IMR-90 (cell line): Measurements from ENCODE around the gene PLA2G2D. TPM values are rescaled to one million over a fixed set of nuclear protein-coding genes. Genes with fewer than 3 reads are reported as not detected.

Source experiments
- ATAC-seq: fragments of 200-7000 bp; cut with Tn5 transposase; 2 replicates; pipeline ENCODE4 v1.9.1; 2020; ENCODE audit warnings: low read depth, mild to moderate bottlenecking, moderate library complexity
- BruUV-seq: library from RNA; stranded (reverse); fragments of 400-500 nt; replicated peaks from 2 replicates; lab custom pipeline; 2021; lab: Mats Ljungman, UMichigan
- CTCF ChIA-PET: fragments of 300-600 bp; formaldehyde crosslinking; extraction: SDS; loops from one replicate; lab custom pipeline; 2021; ENCODE audit warnings: antibody characterized with exemption; lab: Yijun Ruan, JAX
- POLR2A ChIA-PET: fragments of 300-600 bp; sonication (Branson Sonifier 250); formaldehyde crosslinking; loops from one replicate; lab custom pipeline; 2022; ENCODE audit warnings: antibody characterized with exemption; ENCODE audit not compliant: unreplicated experiment; lab: Charles Lee
- DNase-seq: peaks from one replicate; pipeline ENCODE4 v3.0.0; 2013
- H2AFZ ChIP-seq: replicated peaks from 2 replicates; pipeline ENCODE3; 2013; ENCODE audit warnings: low read length, mild to moderate bottlenecking; ENCODE audit not compliant: poor library complexity
- H2AK5ac ChIP-seq: 2 replicates; pipeline ENCODE4 v1.6.1; 2013; ENCODE audit warnings: low read depth, low read length, inconsistent platforms
- H2AK9ac ChIP-seq: replicated peaks from 2 replicates; pipeline ENCODE3; 2013; ENCODE audit warnings: mild to moderate bottlenecking, low read depth, low read length, moderate library complexity; ENCODE audit not compliant: poor library complexity
- H2BK120ac ChIP-seq: 2 replicates; pipeline ENCODE4 v1.6.1; 2013; ENCODE audit warnings: low read depth, low read length, inconsistent platforms
- H2BK15ac ChIP-seq: 3 replicates; pipeline ENCODE4 v1.6.1; 2013; ENCODE audit warnings: low read depth, low read length, inconsistent platforms
- H2BK20ac ChIP-seq: 2 replicates; pipeline ENCODE4 v1.6.1; 2013; ENCODE audit warnings: low read depth, mild to moderate bottlenecking, inconsistent platforms, low read length, moderate library complexity
- H2BK5ac ChIP-seq: 2 replicates; pipeline ENCODE4 v1.6.1; 2013; ENCODE audit warnings: mild to moderate bottlenecking, low read depth, low read length, inconsistent platforms; ENCODE audit not compliant: poor library complexity, severe bottlenecking
- H3K14ac ChIP-seq: replicated peaks from 2 replicates; pipeline ENCODE4 v1.6.1; 2013; ENCODE audit warnings: low read depth, low read length, inconsistent platforms
- H3K18ac ChIP-seq: 2 replicates; pipeline ENCODE4 v1.6.1; 2013; ENCODE audit warnings: low read depth, low read length, control low read depth
- H3K23ac ChIP-seq: 2 replicates; pipeline ENCODE4 v1.6.1; 2013; ENCODE audit warnings: low read depth, low read length, inconsistent platforms
- H3K27ac ChIP-seq: 2 replicates; pipeline ENCODE4 v1.5.1; 2013; ENCODE audit warnings: mild to moderate bottlenecking, control low read depth, low read length; ENCODE audit not compliant: insufficient read depth
- H3K27me3 ChIP-seq: 2 replicates; pipeline ENCODE4 v1.6.1; 2013; ENCODE audit warnings: low read length; ENCODE audit not compliant: control insufficient read depth, insufficient read depth
- H3K36me3 ChIP-seq: 2 replicates; pipeline ENCODE4 v1.6.1; 2013; ENCODE audit warnings: low read length, mixed read lengths; ENCODE audit not compliant: control insufficient read depth, insufficient read depth
- H3K4ac ChIP-seq: 2 replicates; pipeline ENCODE4 v1.6.1; 2013; ENCODE audit warnings: low read depth, low read length, inconsistent platforms
- H3K4me1 ChIP-seq: 2 replicates; pipeline ENCODE4 v1.6.1; 2013; ENCODE audit warnings: low read length, mixed read lengths; ENCODE audit not compliant: control insufficient read depth, insufficient read depth
- H3K4me2 ChIP-seq: 2 replicates; pipeline ENCODE4 v1.6.1; 2013; ENCODE audit warnings: low read depth, mild to moderate bottlenecking, control low read depth, low read length, moderate library complexity
- H3K4me3 ChIP-seq: 2 replicates; pipeline ENCODE4 v1.5.1; 2013; ENCODE audit warnings: low read depth, mild to moderate bottlenecking, control low read depth, low read length, moderate library complexity; ENCODE audit not compliant: insufficient read depth
- H3K56ac ChIP-seq: 2 replicates; pipeline ENCODE4 v1.6.1; 2013; ENCODE audit warnings: low read length, inconsistent platforms; ENCODE audit not compliant: insufficient read depth; ENCODE audit errors: extremely low read depth
- H3K79me1 ChIP-seq, 2 experiments: 2 replicates each; pipeline ENCODE4 v1.6.1; 2013; ENCODE audit warnings: low read length in 2 of 2, inconsistent platforms in 1 of 2, low read depth in 1 of 2
- H3K9ac ChIP-seq: 2 replicates; pipeline ENCODE4 v1.6.1; 2013; ENCODE audit warnings: low read depth, low read length, control low read depth
- H3K9me1 ChIP-seq: 2 replicates; pipeline ENCODE4 v1.6.1; 2013; ENCODE audit warnings: low read length, inconsistent platforms; ENCODE audit not compliant: insufficient read depth
- H3K9me3 ChIP-seq: 2 replicates; pipeline ENCODE4 v1.6.1; 2013; ENCODE audit warnings: low read length; ENCODE audit not compliant: control insufficient read depth, insufficient read depth
- H4K20me1 ChIP-seq: 2 replicates; pipeline ENCODE4 v1.6.1; 2013; ENCODE audit warnings: low read length, inconsistent platforms; ENCODE audit not compliant: insufficient read depth
- H4K5ac ChIP-seq: 2 replicates; pipeline ENCODE4 v1.6.1; 2013; ENCODE audit warnings: mild to moderate bottlenecking, low read depth, low read length, control low read depth
- H4K8ac ChIP-seq, 2 experiments: 2 replicates each; pipeline ENCODE4 v1.6.1; 2013; ENCODE audit warnings: low read depth in 2 of 2, low read length in 2 of 2, control low read depth in 1 of 2, inconsistent platforms in 1 of 2
- H4K91ac ChIP-seq: 2 replicates; pipeline ENCODE4 v1.6.1; 2013; ENCODE audit warnings: low read depth, low read length, inconsistent platforms; ENCODE audit not compliant: insufficient read depth
- CTCF ChIP-seq: conservative IDR thresholded peaks from 2 replicates; pipeline ENCODE4 v1.5.1; 2012; ENCODE audit warnings: mild to moderate bottlenecking, low read depth, low read length, improper control_type of control experiment
- MXI1 ChIP-seq: IDR thresholded peaks from 2 replicates; pipeline ENCODE4 v1.6.1; 2012; ENCODE audit warnings: low read depth, mild to moderate bottlenecking, low read length, moderate library complexity, borderline replicate concordance
- RAD21 ChIP-seq: IDR thresholded peaks from 2 replicates; pipeline ENCODE4 v1.6.1; 2012; ENCODE audit warnings: low read length, improper control_type of control experiment
- SMC3 ChIP-seq: fragments of 150-350 bp; IDR thresholded peaks from 2 replicates; pipeline ENCODE4 v1.6.1; 2016; ENCODE audit warnings: low read depth, mild to moderate bottlenecking, antibody characterized with exemption, low read length, moderate library complexity
- WGBS, 2 experiments: methylation state at CpG; one replicate each; pipeline versions ENCODE4 v1.1.5 to v1.1.7; 2013; ENCODE audit warnings: missing lambda C conversion rate in 2 of 2; ENCODE audit not compliant: insufficient read length in 1 of 2; ENCODE audit errors: extremely low coverage in 2 of 2; 5-methylcytosine and 5-hydroxymethylcytosine counted together
- dilution Hi-C: fragments of 300-500 bp; cut with HindIII; formaldehyde crosslinking; loops from one replicate; pipeline ENCODE4 v1.14.3; 2018; ENCODE audit warnings: low sequenced_read_pairs; ENCODE audit not compliant: unreplicated experiment
- in situ Hi-C: fragments of 300-500 bp; cut with MboI; formaldehyde crosslinking; loops from 3 replicates; pipeline ENCODE4 v1.14.3; 2019; ENCODE audit warnings: low sequenced_read_pairs, inconsistent platforms, mixed read lengths
- intact Hi-C: fragments of 100-400 bp; cut with micrococcal nuclease; formaldehyde crosslinking; loops from 2 replicates; pipeline ENCODE4 v1.10.0; 2022
- polyA plus RNA-seq, 3 experiments: library from polyadenylated mRNA; depleted of rRNA; stranded (reverse); fragments of >200 nt; gene quantifications; 2 replicates each; pipeline ENCODE4 v1.2.3, GENCODE V29; 2012; ENCODE audit warnings: low replicate concordance in 1 of 3
- total RNA-seq: library from RNA; depleted of rRNA; stranded (reverse); fragments of >200 nt; gene quantifications from 2 replicates; pipeline ENCODE4 v1.2.3, GENCODE V29; 2012

PLA2G2D gene
- total and polyA plus RNA-seq, 2 of the 4 experiments (the other 2 are of a cell fraction), result not detected

GRCh38 chr1:20095564-20096434, 23.5 kb downstream of the PLA2G2D start:
- intact Hi-C loops, result no loop called here
- no peak overlapping the region for H2BK20ac ChIP-seq
- in situ Hi-C loops, result no loop called here
- H2BK120ac ChIP-seq, result no peak overlapping the region
- ATAC-seq, result no peak
- H3K9me3 ChIP-seq, result no peaks in the 10 kb centered on the region
- TF ChIP-seq CTCF (no peak), MXI1 (no peak), SMC3 (no peak), RAD21 (no peak)
- dilution Hi-C loops, result no loop called here
- H3K36me3 ChIP-seq, result no peaks in the 10 kb centered on the region
- H3K9ac ChIP-seq, result no peak overlapping the region
- no peak overlapping the region for H2AK9ac ChIP-seq
- H2BK5ac ChIP-seq, result no peak overlapping the region
- POLR2A ChIA-PET, result interaction anchor here (0.7 kb wide), 1 partner anchor 17 kb away, joined by 3 read pairs; no protein-coding TSS in a partner anchor
- CTCF ChIA-PET, result no interaction called here
- DNase-seq, result no peak
- no peak overlapping the region for H3K4ac ChIP-seq
- no peaks in the 10 kb centered on the region for H4K20me1 ChIP-seq
- no peak overlapping the region for H3K18ac ChIP-seq
- no peak overlapping the region for H2BK15ac ChIP-seq
- no peak overlapping the region for H3K27ac ChIP-seq
- no peaks in the 10 kb centered on the region for H3K79me1 ChIP-seq
- H3K4me1 ChIP-seq, result no peaks in the 10 kb centered on the region
- no peak overlapping the region for H4K8ac ChIP-seq
- H3K27me3 ChIP-seq, result peaks cover 37% of the 10 kb centered on the region
- no peak overlapping the region for H2AFZ ChIP-seq
- no peak overlapping the region for H3K14ac ChIP-seq
- H3K4me3 ChIP-seq, result no peak overlapping the region
- no peak overlapping the region for H4K91ac ChIP-seq
- H3K9me1 ChIP-seq, result no peaks in the 10 kb centered on the region
- H2AK5ac ChIP-seq, result no peak overlapping the region
- 29% methylated on average over 1 of the region's 5 CpGs; no CpG with 5 or more reads in 1 of the 2 experiments for WGBS, 2 experiments
- H3K23ac ChIP-seq, result no peak overlapping the region
- no peak overlapping the region for H3K56ac ChIP-seq
- H3K4me2 ChIP-seq, result no peak overlapping the region
- H4K5ac ChIP-seq, result no peak overlapping the region
- no TSS peak for BruUV-seq
